A549 (cell line): Measurements from ENCODE around the gene CSGALNACT2. TPM values are rescaled to one million over a fixed set of nuclear protein-coding genes. Genes with fewer than 3 reads are reported as not detected.

Experiments used
- ATAC-seq, 2 experiments: fragments of 200-7000 bp in 1 of 2; fragments of >200 bp in 1 of 2; cut with Nextera tagmentation in 1 of 2; cut with Tn5 transposase in 1 of 2; 3 replicates each; pipeline versions ENCODE4 v1.8.0 to v1.9.1; 2018 to 2020; ENCODE audit warnings: mild to moderate bottlenecking in 1 of 2, moderate library complexity in 1 of 2
- CTCF ChIA-PET: fragments of 300-600 bp; sonication (Branson Sonifier 250); formaldehyde crosslinking; extraction: SDS; loops from one replicate; lab custom pipeline; 2021; ENCODE audit warnings: antibody characterized with exemption, inconsistent platforms; lab: Yijun Ruan, JAX
- POLR2A ChIA-PET: fragments of 350-600 bp; formaldehyde crosslinking; extraction: SDS; loops from one replicate; lab custom pipeline; 2021; ENCODE audit warnings: antibody characterized with exemption, inconsistent platforms; lab: Yijun Ruan, JAX
- DNase-seq, 2 experiments: peaks; one replicate each; pipeline versions ENCODE4 v3.0.0 to v3.0.0-alpha.2; 2011 to 2016; ENCODE audit warnings: low read depth in 1 of 2, low spot score in 1 of 2
- FAIRE-seq: peaks from 2 replicates; lab custom pipeline; 2011; peaks lifted over from hg19 to GRCh38; lab: Jason Lieb, UNC
- H3K27ac ChIP-seq, 2 experiments: fragments of >200 bp; sonication (Bioruptor Twin); formaldehyde crosslinking; 3 replicates each; pipeline ENCODE4 v1.5.1; 2016 to 2017
- H3K4me1 ChIP-seq: fragments of >200 bp; sonication (Bioruptor Twin); formaldehyde crosslinking; 3 replicates; pipeline ENCODE4 v1.6.1; 2016
- H3K4me2 ChIP-seq: fragments of >200 bp; sonication (Bioruptor Twin); formaldehyde crosslinking; 3 replicates; pipeline ENCODE4 v1.6.1; 2016
- H3K4me3 ChIP-seq: fragments of >200 bp; sonication (Bioruptor Twin); formaldehyde crosslinking; 3 replicates; pipeline ENCODE4 v1.5.1; 2016
- H3K9me3 ChIP-seq: fragments of >200 bp; sonication (Bioruptor Twin); formaldehyde crosslinking; 3 replicates; pipeline ENCODE4 v1.6.1; 2016
- CHD4 ChIP-seq: fragments of 200-600 bp; sonication (generic); IDR thresholded peaks from 2 replicates; pipeline ENCODE4 v1.6.1; 2016; ENCODE audit warnings: antibody characterized with exemption, mild to moderate bottlenecking, borderline replicate concordance
- HOXB13 ChIP-seq: fragments of 250-450 bp; sonication (Bioruptor Pico); IDR thresholded peaks from 2 replicates; pipeline ENCODE4 v1.5.0; 2020; ENCODE audit warnings: low read depth, mild to moderate bottlenecking, moderate library complexity
- JUNB ChIP-seq: fragments of >200 bp; sonication (Bioruptor Twin); formaldehyde crosslinking; IDR thresholded peaks from 2 replicates; pipeline ENCODE4 v1.6.1; 2016
- NR3C1 ChIP-seq: fragments of >200 bp; sonication (Bioruptor Twin); formaldehyde crosslinking; IDR thresholded peaks from 3 replicates; pipeline ENCODE4 v1.6.1; 2017
- RARB ChIP-seq: fragments of 250-450 bp; sonication (Bioruptor Pico); IDR thresholded peaks from 2 replicates; pipeline ENCODE4 v1.8.0; 2021; ENCODE audit warnings: mild to moderate bottlenecking, moderate library complexity
- SREBF2 ChIP-seq: fragments of 450-650 bp; IDR thresholded peaks from 2 replicates; pipeline ENCODE4 v1.6.1; 2014; ENCODE audit warnings: mild to moderate bottlenecking, moderate library complexity
- ZFP36 ChIP-seq: fragments of 450-650 bp; IDR thresholded peaks from 2 replicates; pipeline ENCODE4 v1.6.1; 2014; ENCODE audit warnings: borderline replicate concordance; ENCODE audit not compliant: partially characterized antibody
- ZNF302 ChIP-seq: fragments of 250-450 bp; sonication (Bioruptor Pico); IDR thresholded peaks from 2 replicates; pipeline ENCODE4 v1.9.0; 2021; ENCODE audit warnings: inconsistent platforms, mild to moderate bottlenecking, moderate library complexity
- WGBS: methylation state at CpG from one replicate; pipeline ENCODE4 v1.1.6; 2017; ENCODE audit errors: missing lambda C conversion rate; 5-methylcytosine and 5-hydroxymethylcytosine counted together
- polyA plus RNA-seq, 4 experiments: library from polyadenylated mRNA; depleted of rRNA in 3 of 4; stranded (reverse); fragments of >200 nt; fragmentation: RNase III in 1 of 4; extraction: RNeasy Plus Mini Kit Qiagen cat#74134 plus additional on column Dnase treatment in 1 of 4; gene quantifications; 2 replicates in 3 of 4; 3 replicates in 1 of 4; pipeline ENCODE4 v1.2.3, GENCODE V29; 2011 to 2017
- TF ChIP-seq, protein P1 (sequence below): fragments of 200-600 bp; sonication (generic); IDR thresholded peaks from 2 replicates; pipeline ENCODE4 v1.6.1; 2016; ENCODE audit warnings: antibody characterized with exemption, mild to moderate bottlenecking, moderate library complexity
- TF ChIP-seq, protein P2 (sequence below): IDR thresholded peaks from 2 replicates; pipeline ENCODE4 v1.6.1; 2012
- TF ChIP-seq, protein P3 (sequence below): fragments of >200 bp; sonication (Bioruptor Twin); formaldehyde crosslinking; IDR thresholded peaks from 2 replicates; pipeline ENCODE4 v1.6.1; 2016

The CSGALNACT2 gene
- polyA plus RNA-seq, 2 of the 4 experiments (the other 2 are of a cell fraction): 11.2 to 29.9 TPM

DNA sequence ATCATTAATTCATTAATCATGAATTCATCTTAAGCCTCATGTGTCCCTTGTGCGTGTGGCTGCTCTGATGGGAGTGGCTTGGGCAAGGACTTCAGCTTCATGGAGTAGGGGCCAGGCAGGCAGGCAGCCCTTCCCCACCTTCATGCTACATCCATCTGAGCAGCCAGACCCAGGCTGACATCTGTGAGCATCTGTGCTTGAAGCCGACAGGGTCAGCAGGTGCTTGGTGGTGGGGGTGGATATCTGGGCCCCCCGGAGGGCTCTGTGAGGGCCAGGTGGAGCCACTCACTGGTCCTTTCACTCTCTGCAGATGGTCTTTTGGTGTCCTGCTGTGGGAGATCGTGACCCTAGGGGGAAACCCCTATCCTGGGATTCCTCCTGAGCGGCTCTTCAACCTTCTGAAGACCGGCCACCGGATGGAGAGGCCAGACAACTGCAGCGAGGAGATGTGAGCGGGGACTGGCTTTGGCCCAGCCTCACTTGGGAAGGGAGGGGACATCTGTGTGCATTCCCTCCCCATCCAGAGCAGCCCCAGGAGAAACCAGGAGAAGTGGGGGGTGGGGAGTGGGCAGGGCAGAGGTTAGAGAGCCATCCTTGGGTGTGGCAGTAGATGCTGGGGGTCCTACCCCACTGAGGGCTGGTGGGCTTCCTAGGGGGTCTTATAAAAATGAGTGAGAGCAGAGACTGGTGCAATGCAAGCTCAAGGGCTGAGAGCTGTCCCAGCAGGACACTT is 14.7 kb upstream of the CSGALNACT2 start (continued):
- TF ChIP-seq, protein P1, sequence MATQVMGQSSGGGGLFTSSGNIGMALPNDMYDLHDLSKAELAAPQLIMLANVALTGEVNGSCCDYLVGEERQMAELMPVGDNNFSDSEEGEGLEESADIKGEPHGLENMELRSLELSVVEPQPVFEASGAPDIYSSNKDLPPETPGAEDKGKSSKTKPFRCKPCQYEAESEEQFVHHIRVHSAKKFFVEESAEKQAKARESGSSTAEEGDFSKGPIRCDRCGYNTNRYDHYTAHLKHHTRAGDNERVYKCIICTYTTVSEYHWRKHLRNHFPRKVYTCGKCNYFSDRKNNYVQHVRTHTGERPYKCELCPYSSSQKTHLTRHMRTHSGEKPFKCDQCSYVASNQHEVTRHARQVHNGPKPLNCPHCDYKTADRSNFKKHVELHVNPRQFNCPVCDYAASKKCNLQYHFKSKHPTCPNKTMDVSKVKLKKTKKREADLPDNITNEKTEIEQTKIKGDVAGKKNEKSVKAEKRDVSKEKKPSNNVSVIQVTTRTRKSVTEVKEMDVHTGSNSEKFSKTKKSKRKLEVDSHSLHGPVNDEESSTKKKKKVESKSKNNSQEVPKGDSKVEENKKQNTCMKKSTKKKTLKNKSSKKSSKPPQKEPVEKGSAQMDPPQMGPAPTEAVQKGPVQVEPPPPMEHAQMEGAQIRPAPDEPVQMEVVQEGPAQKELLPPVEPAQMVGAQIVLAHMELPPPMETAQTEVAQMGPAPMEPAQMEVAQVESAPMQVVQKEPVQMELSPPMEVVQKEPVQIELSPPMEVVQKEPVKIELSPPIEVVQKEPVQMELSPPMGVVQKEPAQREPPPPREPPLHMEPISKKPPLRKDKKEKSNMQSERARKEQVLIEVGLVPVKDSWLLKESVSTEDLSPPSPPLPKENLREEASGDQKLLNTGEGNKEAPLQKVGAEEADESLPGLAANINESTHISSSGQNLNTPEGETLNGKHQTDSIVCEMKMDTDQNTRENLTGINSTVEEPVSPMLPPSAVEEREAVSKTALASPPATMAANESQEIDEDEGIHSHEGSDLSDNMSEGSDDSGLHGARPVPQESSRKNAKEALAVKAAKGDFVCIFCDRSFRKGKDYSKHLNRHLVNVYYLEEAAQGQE: no peak

DNA sequence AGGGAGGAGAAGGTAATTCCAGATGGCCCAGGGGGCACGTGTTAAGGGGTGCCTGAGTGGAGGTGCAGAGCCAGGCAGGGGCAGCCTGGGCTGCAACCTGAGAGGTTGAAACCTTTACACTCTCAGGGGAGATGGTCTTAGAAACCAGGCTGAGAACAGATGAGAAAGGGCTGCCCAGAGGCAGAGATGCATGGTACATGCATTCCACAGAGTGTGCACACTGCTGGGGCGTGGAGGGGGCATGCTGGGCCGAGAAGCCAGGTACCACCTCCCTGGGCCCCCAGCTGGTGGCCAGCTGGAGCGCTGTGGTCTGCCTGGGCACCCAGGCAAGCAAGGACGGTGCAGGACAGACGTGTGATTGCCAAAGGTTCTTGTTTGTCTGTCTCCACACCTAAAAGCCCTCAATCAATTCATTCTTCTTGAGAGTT is 14.1 kb upstream of the CSGALNACT2 start:
- no peak for FAIRE-seq
- no peak for ATAC-seq

DNA sequence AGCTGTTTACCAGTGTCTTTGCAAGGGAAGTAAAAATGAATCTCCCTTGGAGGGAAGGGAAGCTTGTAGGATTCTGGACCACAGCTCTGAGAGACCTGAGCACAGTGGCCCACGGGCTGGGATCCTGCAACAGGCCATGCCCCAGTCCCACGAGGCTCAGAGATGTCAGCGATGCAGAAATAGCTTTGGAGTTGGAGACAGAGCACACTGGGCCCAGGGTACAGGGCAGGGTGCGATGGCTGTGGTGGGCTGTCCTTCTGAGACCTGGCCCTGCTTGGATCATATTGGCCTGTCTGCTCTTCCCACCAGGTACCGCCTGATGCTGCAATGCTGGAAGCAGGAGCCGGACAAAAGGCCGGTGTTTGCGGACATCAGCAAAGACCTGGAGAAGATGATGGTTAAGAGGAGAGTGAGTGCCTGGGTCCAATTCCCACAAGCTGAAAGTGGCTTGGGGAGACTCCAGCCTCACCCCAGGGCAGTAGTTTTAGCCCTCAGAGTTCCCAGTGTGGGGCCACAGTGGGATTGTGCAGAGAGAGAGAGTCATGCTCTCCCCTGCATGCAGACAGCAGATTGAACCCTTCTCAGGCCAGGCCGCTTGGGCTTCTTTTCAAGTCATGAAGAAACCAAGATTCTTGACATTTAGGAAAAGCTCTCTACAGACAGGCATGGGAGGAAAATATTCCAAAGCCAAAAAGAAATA is 13.5 kb upstream of the CSGALNACT2 start:
- Histone ChIP-seq H3K4me1 (no peaks in the 10 kb centered on the region), H3K27ac (no peak overlapping the region), H3K9me3 (no peaks in the 10 kb centered on the region), H3K4me2 (no peak overlapping the region), H3K4me3 (no peak overlapping the region)
- DNase-seq (no peak), FAIRE-seq (no peak), ATAC-seq (no peak)
- ChIA-PET POLR2A (no interaction called here), CTCF (interaction anchor here (1.7 kb wide), 1 partner anchor 19 kb away, joined by 6 read pairs; no protein-coding TSS in a partner anchor)
- no peak for TF ChIP-seq JUNB
- TF ChIP-seq, protein P1: no peak
- TF ChIP-seq, protein P2, sequence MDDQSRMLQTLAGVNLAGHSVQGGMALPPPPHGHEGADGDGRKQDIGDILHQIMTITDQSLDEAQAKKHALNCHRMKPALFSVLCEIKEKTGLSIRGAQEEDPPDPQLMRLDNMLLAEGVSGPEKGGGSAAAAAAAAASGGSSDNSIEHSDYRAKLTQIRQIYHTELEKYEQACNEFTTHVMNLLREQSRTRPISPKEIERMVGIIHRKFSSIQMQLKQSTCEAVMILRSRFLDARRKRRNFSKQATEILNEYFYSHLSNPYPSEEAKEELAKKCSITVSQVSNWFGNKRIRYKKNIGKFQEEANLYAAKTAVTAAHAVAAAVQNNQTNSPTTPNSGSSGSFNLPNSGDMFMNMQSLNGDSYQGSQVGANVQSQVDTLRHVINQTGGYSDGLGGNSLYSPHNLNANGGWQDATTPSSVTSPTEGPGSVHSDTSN: no peak
- no peak for TF ChIP-seq NR3C1
- TF ChIP-seq ZFP36: no peak
- TF ChIP-seq HOXB13: no peak
- TF ChIP-seq ZNF302 (CRISPR knock-in tag): no peak
- WGBS: 69% methylated on average over 9 of the region's 9 CpGs

More for the DNA sequence above, 14.1 kb upstream of the CSGALNACT2 start:
- ChIA-PET POLR2A (no interaction called here), CTCF (interaction anchor here (1.7 kb wide), 1 partner anchor 18 kb away, joined by 6 read pairs; no protein-coding TSS in a partner anchor)
- no peak for DNase-seq
- TF ChIP-seq, protein P1: no peak
- TF ChIP-seq, protein P3, sequence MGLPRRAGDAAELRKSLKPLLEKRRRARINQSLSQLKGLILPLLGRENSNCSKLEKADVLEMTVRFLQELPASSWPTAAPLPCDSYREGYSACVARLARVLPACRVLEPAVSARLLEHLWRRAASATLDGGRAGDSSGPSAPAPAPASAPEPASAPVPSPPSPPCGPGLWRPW: no peak
- TF ChIP-seq CHD4: no peak
- TF ChIP-seq RARB (CRISPR knock-in tag): no peak
- TF ChIP-seq SREBF2: no peak
- Histone ChIP-seq H3K27ac (no peak overlapping the region), H3K4me3 (no peak overlapping the region), H3K4me1 (no peaks in the 10 kb centered on the region), H3K4me2 (no peak overlapping the region), H3K9me3 (no peaks in the 10 kb centered on the region)
- WGBS: 38% methylated on average over 6 of the region's 6 CpGs
